PC-9 (cell line): ENCODE data around the gene CPA4.

Experiments
- EZH2 ChIP-seq: fragments of 200-600 bp; sonication (generic); IDR thresholded peaks from 2 replicates; pipeline ENCODE4 v1.8.0; 2017; ENCODE audit warnings: antibody characterized with exemption, low read depth
- TF ChIP-seq, protein P1 (sequence below): fragments of 200-600 bp; sonication (generic); conservative IDR thresholded peaks from 2 replicates; pipeline ENCODE4 v1.6.1; 2017; ENCODE audit warnings: mixed run types, antibody characterized with exemption, mild to moderate bottlenecking, moderate library complexity

DNA sequence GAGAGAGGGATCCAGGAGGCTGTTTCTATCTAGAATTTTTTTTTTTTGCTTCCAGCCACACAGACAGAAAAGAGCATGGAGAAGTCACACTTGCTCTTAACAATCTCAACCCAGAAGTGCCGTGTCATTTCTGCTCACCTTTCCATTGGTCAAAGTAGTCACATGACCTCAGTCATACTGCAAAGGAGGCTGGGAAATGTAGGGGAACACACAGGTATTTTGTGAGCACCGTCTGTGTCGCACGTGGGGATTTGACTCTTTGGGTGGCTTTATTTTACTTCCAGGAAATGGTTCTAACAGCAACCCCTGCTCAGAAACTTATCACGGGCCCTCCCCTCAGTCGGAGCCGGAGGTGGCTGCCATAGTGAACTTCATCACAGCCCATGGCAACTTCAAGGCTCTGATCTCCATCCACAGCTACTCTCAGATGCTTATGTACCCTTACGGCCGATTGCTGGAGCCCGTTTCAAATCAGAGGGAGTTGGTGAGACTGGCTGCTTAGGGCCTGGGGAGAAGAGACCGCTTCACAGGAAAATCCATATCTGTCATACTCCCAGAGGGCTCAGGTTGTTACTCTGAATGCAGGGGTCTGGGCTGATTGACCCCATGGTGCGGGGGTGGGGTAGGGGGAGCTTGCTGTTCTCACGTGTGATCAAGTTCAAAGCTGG lies 74.3 kb downstream of the CPA4 start:
- no peak for TF ChIP-seq EZH2
- TF ChIP-seq, protein P1, sequence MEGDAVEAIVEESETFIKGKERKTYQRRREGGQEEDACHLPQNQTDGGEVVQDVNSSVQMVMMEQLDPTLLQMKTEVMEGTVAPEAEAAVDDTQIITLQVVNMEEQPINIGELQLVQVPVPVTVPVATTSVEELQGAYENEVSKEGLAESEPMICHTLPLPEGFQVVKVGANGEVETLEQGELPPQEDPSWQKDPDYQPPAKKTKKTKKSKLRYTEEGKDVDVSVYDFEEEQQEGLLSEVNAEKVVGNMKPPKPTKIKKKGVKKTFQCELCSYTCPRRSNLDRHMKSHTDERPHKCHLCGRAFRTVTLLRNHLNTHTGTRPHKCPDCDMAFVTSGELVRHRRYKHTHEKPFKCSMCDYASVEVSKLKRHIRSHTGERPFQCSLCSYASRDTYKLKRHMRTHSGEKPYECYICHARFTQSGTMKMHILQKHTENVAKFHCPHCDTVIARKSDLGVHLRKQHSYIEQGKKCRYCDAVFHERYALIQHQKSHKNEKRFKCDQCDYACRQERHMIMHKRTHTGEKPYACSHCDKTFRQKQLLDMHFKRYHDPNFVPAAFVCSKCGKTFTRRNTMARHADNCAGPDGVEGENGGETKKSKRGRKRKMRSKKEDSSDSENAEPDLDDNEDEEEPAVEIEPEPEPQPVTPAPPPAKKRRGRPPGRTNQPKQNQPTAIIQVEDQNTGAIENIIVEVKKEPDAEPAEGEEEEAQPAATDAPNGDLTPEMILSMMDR: no peak
